HL-60 (cell line): ENCODE results near the gene RESP18.
A peak's percentile ranks its signal among the peaks of the same experiment; 100 is the strongest.

Experiments used
- DNase-seq, 2 experiments: peaks; one replicate each; pipeline ENCODE4 v3.0.0-alpha.2; 2010 to 2020; ENCODE audit warnings: low read depth in 1 of 2, low spot score in 1 of 2
- H3K27ac ChIP-seq: fragments of 250-450 bp; sonication (Bioruptor Pico); replicated peaks from 2 replicates; pipeline ENCODE4 v1.5.1; 2020; ENCODE audit warnings: mild to moderate bottlenecking, moderate library complexity
- H3K27me3 ChIP-seq: fragments of 250-450 bp; sonication (Bioruptor Pico); 2 replicates; pipeline ENCODE4 v1.5.1; 2021; ENCODE audit warnings: mild to moderate bottlenecking, moderate library complexity; ENCODE audit not compliant: insufficient read depth, poor library complexity, severe bottlenecking
- H3K4me3 ChIP-seq: replicated peaks from 2 replicates; pipeline ENCODE4 v1.5.1; 2011; ENCODE audit warnings: mild to moderate bottlenecking, control low read depth, low read length; ENCODE audit not compliant: insufficient read depth
- CTCF ChIP-seq: IDR thresholded peaks from one replicate; pipeline ENCODE4 v1.5.1; 2011; ENCODE audit warnings: low read length, control low read depth, inconsistent platforms; ENCODE audit not compliant: insufficient read depth
- GABPA ChIP-seq: IDR thresholded peaks from 2 replicates; pipeline ENCODE4 v1.6.1; 2012; ENCODE audit warnings: low read depth
- POLR2AphosphoS5 ChIP-seq: IDR thresholded peaks from 2 replicates; pipeline ENCODE4 v1.6.1; 2012; ENCODE audit warnings: low read depth
- REST ChIP-seq: IDR thresholded peaks from 2 replicates; pipeline ENCODE4 v1.6.1; 2012; ENCODE audit warnings: low read depth; ENCODE audit not compliant: insufficient replicate concordance
- SPI1 ChIP-seq: IDR thresholded peaks from 2 replicates; pipeline ENCODE4 v1.6.1; 2012; ENCODE audit warnings: low read depth, mild to moderate bottlenecking, borderline replicate concordance

The RESP18 gene

DNA sequence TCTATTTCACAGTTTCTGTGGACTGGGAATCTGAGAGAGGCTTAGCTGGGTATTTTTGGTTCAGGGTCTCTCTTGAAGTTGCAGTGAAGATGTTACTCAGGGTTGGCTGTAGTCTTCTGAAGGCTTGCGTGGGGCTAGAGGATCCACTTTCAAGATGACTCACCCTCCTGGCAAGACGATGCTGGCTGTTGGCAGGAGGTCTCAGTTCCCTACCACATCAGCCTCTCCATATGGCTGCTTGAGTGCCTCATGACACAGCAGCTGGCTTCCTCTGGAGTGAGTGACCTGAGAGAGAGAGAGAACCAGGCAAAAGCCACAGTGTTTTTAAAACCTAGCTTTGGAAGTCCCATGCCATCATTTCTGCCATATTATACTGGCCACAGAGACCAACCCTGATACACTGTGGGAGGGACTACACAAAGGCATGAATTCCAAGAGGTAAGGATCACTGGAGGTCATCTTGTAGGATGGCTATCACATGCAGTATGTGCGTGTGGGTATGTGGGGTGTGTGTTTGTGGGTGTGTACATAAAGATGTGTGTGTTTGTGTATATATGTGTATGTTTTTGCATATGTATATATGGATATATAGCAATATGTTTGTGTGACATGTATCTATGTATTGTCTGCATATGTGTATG, 30.1 kb upstream of the RESP18 start:
- Histone ChIP-seq H3K27ac (no peak overlapping the region), H3K4me3 (no peak overlapping the region), H3K27me3 (peaks cover 22% of the 10 kb centered on the region)
- peak; percentile 54 to 83 for DNase-seq
- TF ChIP-seq POLR2AphosphoS5 (no peak), CTCF (no peak), REST (no peak), GABPA (no peak), SPI1 (no peak)

DNA sequence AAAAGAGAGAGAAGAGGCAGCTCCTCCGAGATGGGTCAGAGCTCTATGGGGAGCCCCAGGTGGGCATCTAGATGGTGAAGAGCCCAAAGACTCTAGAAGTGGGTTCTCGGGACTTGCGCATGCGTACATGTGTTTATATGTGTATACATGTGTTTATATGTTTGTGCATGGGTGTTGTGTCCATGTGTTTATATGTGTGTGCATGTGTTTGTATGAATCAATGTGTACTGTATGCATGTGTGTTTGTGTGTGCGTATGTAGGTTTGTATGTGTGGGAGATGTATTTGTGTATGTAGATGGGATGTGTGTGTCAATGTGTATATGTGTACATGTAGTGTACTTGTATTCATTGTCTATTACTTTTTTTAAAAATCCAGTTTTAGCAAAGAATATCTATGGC, 29.5 kb upstream of the RESP18 start:
- Histone ChIP-seq H3K27me3 (peaks cover 25% of the 10 kb centered on the region), H3K27ac (no peak overlapping the region), H3K4me3 (no peak overlapping the region)
- no peak for DNase-seq
- no peak for TF ChIP-seq SPI1
- no peak for TF ChIP-seq GABPA
- TF ChIP-seq REST = no peak
- TF ChIP-seq CTCF = no peak
- no peak for TF ChIP-seq POLR2AphosphoS5

- TF ChIP-seq CTCF = no peak
- no peak for TF ChIP-seq SPI1
- TF ChIP-seq POLR2AphosphoS5 = no peak
- no peak for TF ChIP-seq REST
- TF ChIP-seq GABPA = no peak
- no peak for DNase-seq
- peak overlapping the region; percentile 3; the same call in 1 of the 2 replicates for H3K4me3 ChIP-seq
- H3K27me3 ChIP-seq = peaks cover 25% of the 10 kb centered on the region
- no peak overlapping the region for H3K27ac ChIP-seq
Measured at GRCh38 chr2:219358170-219359075, 25.9 kb upstream of the RESP18 start.
